ENCODE results near the gene ZNF175. TPM values are rescaled to one million over a fixed set of nuclear protein-coding genes. Genes with fewer than 3 reads are reported as not detected.

Gene ZNF175
- total and polyA plus RNA-seq, 9 of the 15 experiments (the other 6 are each of a cell fraction or from before 2014, with no cell fraction given): 3.7 to 37.9 (median 14.0) TPM

DNA sequence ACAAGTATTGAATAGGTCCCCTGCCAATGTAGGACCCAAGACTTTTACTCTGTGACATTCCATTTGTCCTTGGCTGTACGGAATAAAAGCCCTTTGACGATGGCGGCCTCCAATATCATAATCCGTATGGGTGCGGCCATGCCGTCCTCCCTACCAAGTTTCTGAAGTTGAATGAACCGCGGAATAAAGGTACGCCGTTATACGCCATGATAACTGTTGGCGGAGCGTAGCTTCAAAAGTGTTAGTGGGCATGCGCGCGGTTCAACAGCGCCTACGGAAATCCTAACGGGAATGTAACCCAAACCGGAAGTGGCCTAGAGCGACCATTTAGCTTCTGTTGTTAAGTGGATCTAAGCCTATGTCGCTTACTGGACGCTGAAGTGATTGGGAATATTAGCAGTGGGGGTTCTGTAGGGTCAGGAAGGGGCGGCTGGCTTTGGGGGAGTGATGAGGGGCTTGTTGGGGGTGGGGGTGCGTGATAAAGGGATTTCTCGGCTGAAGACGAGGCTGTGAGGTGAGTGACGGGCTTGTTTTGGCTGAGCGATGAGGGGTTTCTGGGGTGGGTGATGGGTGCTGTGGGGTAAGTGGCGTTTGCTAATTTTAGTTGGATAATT lies at the start of gene ZNF175 (continued):
- TF ChIP-seq, protein P1, sequence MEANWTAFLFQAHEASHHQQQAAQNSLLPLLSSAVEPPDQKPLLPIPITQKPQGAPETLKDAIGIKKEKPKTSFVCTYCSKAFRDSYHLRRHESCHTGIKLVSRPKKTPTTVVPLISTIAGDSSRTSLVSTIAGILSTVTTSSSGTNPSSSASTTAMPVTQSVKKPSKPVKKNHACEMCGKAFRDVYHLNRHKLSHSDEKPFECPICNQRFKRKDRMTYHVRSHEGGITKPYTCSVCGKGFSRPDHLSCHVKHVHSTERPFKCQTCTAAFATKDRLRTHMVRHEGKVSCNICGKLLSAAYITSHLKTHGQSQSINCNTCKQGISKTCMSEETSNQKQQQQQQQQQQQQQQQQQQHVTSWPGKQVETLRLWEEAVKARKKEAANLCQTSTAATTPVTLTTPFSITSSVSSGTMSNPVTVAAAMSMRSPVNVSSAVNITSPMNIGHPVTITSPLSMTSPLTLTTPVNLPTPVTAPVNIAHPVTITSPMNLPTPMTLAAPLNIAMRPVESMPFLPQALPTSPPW (CRISPR knock-in tag; IDR thresholded peaks at IDR 0.05): peak; percentile 19; the same call in 1 of the 2 replicates
- TF ChIP-seq TCF3 (CRISPR knock-in tag; IDR thresholded peaks at IDR 0.05) (peak; percentile 18; the same call in 1 of the 2 replicates), MBD2 (IDR thresholded peaks at IDR 0.05; ENCODE audit: borderline replicate concordance, low read depth) (peak; percentile 70), RCOR1 (IDR thresholded peaks at IDR 0.05; ENCODE audit: borderline replicate concordance in 1 of 2, low read depth in 2 of 2, low read length in 2 of 2) (0 out of 4 replicates have a peak, but pooled peaks of 1 of the 2 experiments have one; percentile 3), E2F6 (IDR thresholded peaks at IDR 0.05; ENCODE audit: borderline replicate concordance in 1 of 2, extremely low read depth in 1 of 2, insufficient read depth in 1 of 2, insufficient read length in 1 of 2, low read depth in 1 of 2, low read length in 1 of 2, poor library complexity in 1 of 2, severe bottlenecking in 1 of 2) (peak in 1 of 2 experiments; percentile 26), CBX1 (IDR thresholded peaks at IDR 0.05; ENCODE audit: low read depth) (no peak), JUND (IDR thresholded peaks at IDR 0.05; ENCODE audit: borderline replicate concordance, low read depth, low read length) (peak; percentile 47; the same call in 1 of the 2 replicates), JUND (tag; IDR thresholded peaks at IDR 0.05; ENCODE audit: borderline replicate concordance, low read depth, low read length) (peak; percentile 66; the same call in 1 of the 3 replicates)
- TF ChIP-seq, protein P2, sequence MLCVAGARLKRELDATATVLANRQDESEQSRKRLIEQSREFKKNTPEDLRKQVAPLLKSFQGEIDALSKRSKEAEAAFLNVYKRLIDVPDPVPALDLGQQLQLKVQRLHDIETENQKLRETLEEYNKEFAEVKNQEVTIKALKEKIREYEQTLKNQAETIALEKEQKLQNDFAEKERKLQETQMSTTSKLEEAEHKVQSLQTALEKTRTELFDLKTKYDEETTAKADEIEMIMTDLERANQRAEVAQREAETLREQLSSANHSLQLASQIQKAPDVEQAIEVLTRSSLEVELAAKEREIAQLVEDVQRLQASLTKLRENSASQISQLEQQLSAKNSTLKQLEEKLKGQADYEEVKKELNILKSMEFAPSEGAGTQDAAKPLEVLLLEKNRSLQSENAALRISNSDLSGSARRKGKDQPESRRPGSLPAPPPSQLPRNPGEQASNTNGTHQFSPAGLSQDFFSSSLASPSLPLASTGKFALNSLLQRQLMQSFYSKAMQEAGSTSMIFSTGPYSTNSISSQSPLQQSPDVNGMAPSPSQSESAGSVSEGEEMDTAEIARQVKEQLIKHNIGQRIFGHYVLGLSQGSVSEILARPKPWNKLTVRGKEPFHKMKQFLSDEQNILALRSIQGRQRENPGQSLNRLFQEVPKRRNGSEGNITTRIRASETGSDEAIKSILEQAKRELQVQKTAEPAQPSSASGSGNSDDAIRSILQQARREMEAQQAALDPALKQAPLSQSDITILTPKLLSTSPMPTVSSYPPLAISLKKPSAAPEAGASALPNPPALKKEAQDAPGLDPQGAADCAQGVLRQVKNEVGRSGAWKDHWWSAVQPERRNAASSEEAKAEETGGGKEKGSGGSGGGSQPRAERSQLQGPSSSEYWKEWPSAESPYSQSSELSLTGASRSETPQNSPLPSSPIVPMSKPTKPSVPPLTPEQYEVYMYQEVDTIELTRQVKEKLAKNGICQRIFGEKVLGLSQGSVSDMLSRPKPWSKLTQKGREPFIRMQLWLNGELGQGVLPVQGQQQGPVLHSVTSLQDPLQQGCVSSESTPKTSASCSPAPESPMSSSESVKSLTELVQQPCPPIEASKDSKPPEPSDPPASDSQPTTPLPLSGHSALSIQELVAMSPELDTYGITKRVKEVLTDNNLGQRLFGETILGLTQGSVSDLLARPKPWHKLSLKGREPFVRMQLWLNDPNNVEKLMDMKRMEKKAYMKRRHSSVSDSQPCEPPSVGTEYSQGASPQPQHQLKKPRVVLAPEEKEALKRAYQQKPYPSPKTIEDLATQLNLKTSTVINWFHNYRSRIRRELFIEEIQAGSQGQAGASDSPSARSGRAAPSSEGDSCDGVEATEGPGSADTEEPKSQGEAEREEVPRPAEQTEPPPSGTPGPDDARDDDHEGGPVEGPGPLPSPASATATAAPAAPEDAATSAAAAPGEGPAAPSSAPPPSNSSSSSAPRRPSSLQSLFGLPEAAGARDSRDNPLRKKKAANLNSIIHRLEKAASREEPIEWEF (CRISPR knock-in tag; IDR thresholded peaks at IDR 0.05): 0 out of 2 replicates have a peak, but pooled peaks have one; percentile 35

Measured in K562 (cell line).